Neural cell (in vitro differentiated cells): ENCODE data around the gene CCDC47. TPM values are rescaled to one million over a fixed set of nuclear protein-coding genes. Genes with fewer than 3 reads are reported as not detected.

Source experiments
- H2AFZ ChIP-seq: fragments of 200-600, 300-800 bp; sonication (generic), shearing (Covaris generic); 2 replicates; pipeline ENCODE4 v1.6.0; 2014; ENCODE audit warnings: low read depth, mild to moderate bottlenecking, antibody characterized with exemption, low read length, moderate library complexity
- H3F3A ChIP-seq: fragments of 200-600 bp; shearing (Covaris generic); 2 replicates; pipeline ENCODE4 v1.6.1; 2016; ENCODE audit warnings: mild to moderate bottlenecking, moderate library complexity, mixed read lengths, antibody characterized with exemption, low read length; ENCODE audit not compliant: insufficient read depth, poor library complexity, severe bottlenecking
- H3K27ac ChIP-seq: fragments of 200-600, 300-800 bp; sonication (generic), shearing (Covaris generic); 2 replicates; pipeline ENCODE4 v1.5.1; 2014; ENCODE audit warnings: mild to moderate bottlenecking, low read length, moderate library complexity
- H3K27me3 ChIP-seq: fragments of 300-800, 200-600 bp; sonication (generic), shearing (Covaris generic); 2 replicates; pipeline ENCODE4 v1.6.0; 2014; ENCODE audit warnings: mild to moderate bottlenecking, low read depth, low read length, moderate library complexity; ENCODE audit not compliant: insufficient read depth
- H3K36me3 ChIP-seq: fragments of 300-800, 200-600 bp; sonication (generic), shearing (Covaris generic); 2 replicates; pipeline ENCODE4 v1.5.1; 2014; ENCODE audit warnings: mild to moderate bottlenecking, antibody characterized with exemption, low read length, moderate library complexity; ENCODE audit not compliant: insufficient read depth
- H3K4me2 ChIP-seq: fragments of 300-800, 200-600 bp; sonication (generic), shearing (Covaris generic); 2 replicates; pipeline ENCODE4 v1.6.0; 2014; ENCODE audit warnings: mild to moderate bottlenecking, low read length
- H3K4me3 ChIP-seq: fragments of 300-800, 200-600 bp; sonication (generic), shearing (Covaris generic); 2 replicates; pipeline ENCODE4 v1.5.1; 2014; ENCODE audit warnings: mild to moderate bottlenecking, low read length, moderate library complexity
- H3K79me2 ChIP-seq: fragments of 200-600 bp; shearing (Covaris generic); replicated peaks from 2 replicates; pipeline ENCODE4 v1.6.0; 2014; ENCODE audit warnings: mild to moderate bottlenecking, low read length, moderate library complexity; ENCODE audit not compliant: insufficient read depth
- H3K9ac ChIP-seq: fragments of 300-800, 200-600 bp; sonication (generic), shearing (Covaris generic); 2 replicates; pipeline ENCODE4 v1.6.1; 2016; ENCODE audit warnings: mild to moderate bottlenecking, low read length, mixed read lengths
- H3K9me2 ChIP-seq: fragments of 200-600 bp; shearing (Covaris generic); 2 replicates; pipeline ENCODE4 v1.6.1; 2016; ENCODE audit warnings: mild to moderate bottlenecking, low read length, mixed read lengths; ENCODE audit not compliant: insufficient read depth
- H3K9me3 ChIP-seq: fragments of 200-600, 300-800 bp; sonication (generic), shearing (Covaris generic); 2 replicates; pipeline ENCODE4 v1.6.1; 2016; ENCODE audit warnings: mild to moderate bottlenecking, mixed run types, low read length, moderate library complexity, mixed read lengths
- H4K20me1 ChIP-seq: fragments of 200-600 bp; shearing (Covaris generic); 2 replicates; pipeline ENCODE4 v1.6.1; 2016; ENCODE audit warnings: mild to moderate bottlenecking, mixed run types; ENCODE audit not compliant: insufficient read depth
- EP300 ChIP-seq: fragments of 450-650 bp; conservative IDR thresholded peaks from 2 replicates; pipeline ENCODE4 v1.6.1; 2014; ENCODE audit warnings: antibody characterized with exemption, mild to moderate bottlenecking, moderate library complexity; ENCODE audit not compliant: poor library complexity, severe bottlenecking
- EZH2 ChIP-seq: fragments of 200-600, 300-800 bp; shearing (Covaris generic), sonication (generic); IDR thresholded peaks from 2 replicates; pipeline ENCODE4 v1.6.1; 2014; ENCODE audit warnings: antibody characterized with exemption, low read length, borderline replicate concordance, mild to moderate bottlenecking; ENCODE audit not compliant: insufficient read depth, poor library complexity, severe bottlenecking
- MXI1 ChIP-seq: fragments of 450-650 bp; conservative IDR thresholded peaks from 2 replicates; pipeline ENCODE4 v1.6.1; 2014; ENCODE audit warnings: antibody characterized with exemption, mild to moderate bottlenecking; ENCODE audit not compliant: poor library complexity, severe bottlenecking
- POLR2AphosphoS5 ChIP-seq: IDR thresholded peaks from 2 replicates; pipeline ENCODE4 v1.6.1; 2012
- RAD21 ChIP-seq: fragments of 450-650 bp; conservative IDR thresholded peaks from 2 replicates; pipeline ENCODE4 v1.6.1; 2014; ENCODE audit warnings: antibody characterized with exemption, mild to moderate bottlenecking, moderate library complexity
- SMC3 ChIP-seq: fragments of 450-650 bp; conservative IDR thresholded peaks from 2 replicates; pipeline ENCODE4 v1.6.1; 2014; ENCODE audit warnings: antibody characterized with exemption, mild to moderate bottlenecking, moderate library complexity; ENCODE audit not compliant: poor library complexity
- TAF1 ChIP-seq: IDR thresholded peaks from 2 replicates; pipeline ENCODE4 v1.6.1; 2012; ENCODE audit warnings: low read depth
- polyA plus RNA-seq: library from polyadenylated mRNA; depleted of rRNA; stranded (reverse); fragments of >200 nt; gene quantifications from 2 replicates; pipeline ENCODE4 v1.2.3, GENCODE V29; 2014
- TF ChIP-seq, protein P1 (sequence below): fragments of 450-650 bp; IDR thresholded peaks from 2 replicates; pipeline ENCODE4 v1.5.1; 2014; ENCODE audit warnings: antibody characterized with exemption, mild to moderate bottlenecking, moderate library complexity; ENCODE audit not compliant: poor library complexity, severe bottlenecking
- TF ChIP-seq, protein P2 (sequence below): IDR thresholded peaks from 2 replicates; pipeline ENCODE4 v1.6.1; 2012; ENCODE audit warnings: borderline replicate concordance

Gene CCDC47
- polyA plus RNA-seq, 1 donor from 2014 or later: 49.3 TPM

DNA sequence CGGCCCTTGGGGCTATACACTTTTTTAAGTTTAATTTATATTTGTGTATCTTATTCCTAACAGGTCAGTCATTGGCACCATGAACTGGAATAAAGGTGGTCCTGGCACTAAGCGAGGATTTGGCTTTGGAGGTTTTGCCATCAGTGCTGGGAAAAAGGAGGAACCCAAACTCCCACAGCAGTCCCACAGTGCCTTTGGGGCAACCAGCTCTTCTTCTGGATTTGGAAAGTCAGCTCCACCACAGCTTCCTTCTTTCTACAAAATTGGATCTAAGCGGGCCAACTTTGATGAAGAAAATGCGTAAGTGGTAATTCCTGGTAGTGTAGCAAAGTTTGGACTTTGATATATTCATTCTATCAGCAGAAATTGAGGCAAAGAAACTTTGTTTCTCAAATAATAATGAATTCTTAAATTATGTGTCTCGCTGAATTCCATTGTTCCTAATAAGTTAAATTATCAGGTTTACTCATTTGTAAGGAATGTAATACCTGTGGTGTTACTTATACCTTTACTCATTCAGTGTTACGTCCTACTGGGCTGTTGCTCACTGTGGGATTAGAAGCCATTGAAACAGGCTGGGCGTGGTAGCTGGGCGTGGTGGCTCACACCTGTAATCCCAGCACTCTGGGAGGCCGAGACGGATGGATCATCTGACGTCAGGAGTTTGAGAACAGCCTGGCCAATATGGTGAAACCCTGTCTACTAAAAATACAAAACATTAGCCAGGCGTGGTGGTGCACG lies 13.7 kb upstream of the CCDC47 start:
- no peaks in the 10 kb centered on the region for H3K9me2 ChIP-seq
- H3K36me3 ChIP-seq: no peaks in the 10 kb centered on the region
- no peaks in the 10 kb centered on the region for H3F3A ChIP-seq
- peaks cover 27% of the 10 kb centered on the region for H3K79me2 ChIP-seq
- H4K20me1 ChIP-seq: no peaks in the 10 kb centered on the region
- no peak overlapping the region for H2AFZ ChIP-seq
- no peak overlapping the region for H3K4me2 ChIP-seq
- no peaks in the 10 kb centered on the region for H3K9me3 ChIP-seq
- no peak overlapping the region for H3K4me3 ChIP-seq
- H3K9ac ChIP-seq: no peak overlapping the region
- H3K27ac ChIP-seq: no peak overlapping the region
- TF ChIP-seq TAF1: no peak
- TF ChIP-seq EZH2: no peak
- H3K27me3 ChIP-seq: no peaks in the 10 kb centered on the region

DNA sequence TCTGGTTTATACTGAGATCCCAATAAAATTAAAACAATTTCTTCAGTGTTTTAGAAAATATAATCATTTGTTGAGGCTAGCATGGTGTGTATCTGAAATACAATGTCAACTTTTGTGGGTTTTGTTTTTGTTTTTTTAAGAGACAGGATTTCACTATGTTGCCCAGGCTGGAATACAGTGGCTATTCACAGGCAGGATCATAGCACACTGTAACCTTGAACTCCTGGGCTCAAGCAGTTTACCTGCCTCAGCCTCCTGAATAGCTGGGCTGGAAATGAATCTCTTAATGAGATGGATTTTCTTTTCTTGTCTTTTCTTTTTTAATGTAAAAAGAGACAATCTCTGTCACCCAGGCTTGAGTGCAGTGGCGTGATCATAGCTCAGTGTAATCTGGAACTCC lies 12.7 kb upstream of the CCDC47 start:
- TF ChIP-seq SMC3: no peak
- TF ChIP-seq POLR2AphosphoS5: no peak
- TF ChIP-seq, protein P1, sequence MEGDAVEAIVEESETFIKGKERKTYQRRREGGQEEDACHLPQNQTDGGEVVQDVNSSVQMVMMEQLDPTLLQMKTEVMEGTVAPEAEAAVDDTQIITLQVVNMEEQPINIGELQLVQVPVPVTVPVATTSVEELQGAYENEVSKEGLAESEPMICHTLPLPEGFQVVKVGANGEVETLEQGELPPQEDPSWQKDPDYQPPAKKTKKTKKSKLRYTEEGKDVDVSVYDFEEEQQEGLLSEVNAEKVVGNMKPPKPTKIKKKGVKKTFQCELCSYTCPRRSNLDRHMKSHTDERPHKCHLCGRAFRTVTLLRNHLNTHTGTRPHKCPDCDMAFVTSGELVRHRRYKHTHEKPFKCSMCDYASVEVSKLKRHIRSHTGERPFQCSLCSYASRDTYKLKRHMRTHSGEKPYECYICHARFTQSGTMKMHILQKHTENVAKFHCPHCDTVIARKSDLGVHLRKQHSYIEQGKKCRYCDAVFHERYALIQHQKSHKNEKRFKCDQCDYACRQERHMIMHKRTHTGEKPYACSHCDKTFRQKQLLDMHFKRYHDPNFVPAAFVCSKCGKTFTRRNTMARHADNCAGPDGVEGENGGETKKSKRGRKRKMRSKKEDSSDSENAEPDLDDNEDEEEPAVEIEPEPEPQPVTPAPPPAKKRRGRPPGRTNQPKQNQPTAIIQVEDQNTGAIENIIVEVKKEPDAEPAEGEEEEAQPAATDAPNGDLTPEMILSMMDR: no peak
- no peak for TF ChIP-seq EZH2
- TF ChIP-seq EP300: no peak
- no peak for TF ChIP-seq TAF1
- TF ChIP-seq RAD21: no peak
- no peak for TF ChIP-seq MXI1
- TF ChIP-seq, protein P2, sequence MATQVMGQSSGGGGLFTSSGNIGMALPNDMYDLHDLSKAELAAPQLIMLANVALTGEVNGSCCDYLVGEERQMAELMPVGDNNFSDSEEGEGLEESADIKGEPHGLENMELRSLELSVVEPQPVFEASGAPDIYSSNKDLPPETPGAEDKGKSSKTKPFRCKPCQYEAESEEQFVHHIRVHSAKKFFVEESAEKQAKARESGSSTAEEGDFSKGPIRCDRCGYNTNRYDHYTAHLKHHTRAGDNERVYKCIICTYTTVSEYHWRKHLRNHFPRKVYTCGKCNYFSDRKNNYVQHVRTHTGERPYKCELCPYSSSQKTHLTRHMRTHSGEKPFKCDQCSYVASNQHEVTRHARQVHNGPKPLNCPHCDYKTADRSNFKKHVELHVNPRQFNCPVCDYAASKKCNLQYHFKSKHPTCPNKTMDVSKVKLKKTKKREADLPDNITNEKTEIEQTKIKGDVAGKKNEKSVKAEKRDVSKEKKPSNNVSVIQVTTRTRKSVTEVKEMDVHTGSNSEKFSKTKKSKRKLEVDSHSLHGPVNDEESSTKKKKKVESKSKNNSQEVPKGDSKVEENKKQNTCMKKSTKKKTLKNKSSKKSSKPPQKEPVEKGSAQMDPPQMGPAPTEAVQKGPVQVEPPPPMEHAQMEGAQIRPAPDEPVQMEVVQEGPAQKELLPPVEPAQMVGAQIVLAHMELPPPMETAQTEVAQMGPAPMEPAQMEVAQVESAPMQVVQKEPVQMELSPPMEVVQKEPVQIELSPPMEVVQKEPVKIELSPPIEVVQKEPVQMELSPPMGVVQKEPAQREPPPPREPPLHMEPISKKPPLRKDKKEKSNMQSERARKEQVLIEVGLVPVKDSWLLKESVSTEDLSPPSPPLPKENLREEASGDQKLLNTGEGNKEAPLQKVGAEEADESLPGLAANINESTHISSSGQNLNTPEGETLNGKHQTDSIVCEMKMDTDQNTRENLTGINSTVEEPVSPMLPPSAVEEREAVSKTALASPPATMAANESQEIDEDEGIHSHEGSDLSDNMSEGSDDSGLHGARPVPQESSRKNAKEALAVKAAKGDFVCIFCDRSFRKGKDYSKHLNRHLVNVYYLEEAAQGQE: no peak

More for the DNA sequence above, 12.7 kb upstream of the CCDC47 start:
- Histone ChIP-seq H3K27me3 (no peaks in the 10 kb centered on the region), H3K4me3 (no peak overlapping the region), H3F3A (no peaks in the 10 kb centered on the region), H2AFZ (no peak overlapping the region), H3K9ac (no peak overlapping the region), H4K20me1 (no peaks in the 10 kb centered on the region), H3K4me2 (no peak overlapping the region), H3K36me3 (no peaks in the 10 kb centered on the region), H3K79me2 (peaks cover 29% of the 10 kb centered on the region), H3K27ac (no peak overlapping the region), H3K9me3 (no peaks in the 10 kb centered on the region), H3K9me2 (no peaks in the 10 kb centered on the region)
